HG03175 (cell line): Measurements from ENCODE around the gene GFI1.

Experiments used
- ATAC-seq: cut with Tn5 transposase; IDR thresholded peaks from one replicate; pipeline ENCODE4 v1.9.1; 2021; ENCODE audit warnings: mild to moderate bottlenecking, moderate library complexity; ENCODE audit not compliant: unreplicated experiment

GFI1 gene

DNA sequence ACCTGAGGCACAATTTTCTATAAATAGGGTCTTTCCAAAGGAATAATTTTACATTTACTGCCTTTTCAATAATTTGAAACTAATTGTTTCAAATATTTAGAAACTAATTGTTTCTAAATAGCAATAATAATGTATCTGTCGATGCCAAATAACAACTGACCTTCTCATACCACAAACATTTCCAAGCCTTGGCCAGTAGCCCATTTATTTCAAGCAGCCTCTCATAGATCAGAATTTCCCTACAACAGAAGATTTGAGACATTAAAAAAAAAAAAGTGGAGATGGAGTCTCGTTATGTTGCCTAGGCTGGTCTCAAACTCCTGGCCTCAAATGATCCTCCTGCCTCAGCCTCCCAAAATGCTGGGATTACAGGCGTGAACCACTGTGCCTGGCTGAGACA lies 2.1 kb upstream of the GFI1 start:
- no peak for ATAC-seq

GRCh38 chr1:92488416-92488815 lies 1.7 kb upstream of the GFI1 start:
- no peak for ATAC-seq

- no peak for ATAC-seq
These were observed 417 bp upstream of the GFI1 start for GRCh38 chr1:92487078-92487605.

DNA sequence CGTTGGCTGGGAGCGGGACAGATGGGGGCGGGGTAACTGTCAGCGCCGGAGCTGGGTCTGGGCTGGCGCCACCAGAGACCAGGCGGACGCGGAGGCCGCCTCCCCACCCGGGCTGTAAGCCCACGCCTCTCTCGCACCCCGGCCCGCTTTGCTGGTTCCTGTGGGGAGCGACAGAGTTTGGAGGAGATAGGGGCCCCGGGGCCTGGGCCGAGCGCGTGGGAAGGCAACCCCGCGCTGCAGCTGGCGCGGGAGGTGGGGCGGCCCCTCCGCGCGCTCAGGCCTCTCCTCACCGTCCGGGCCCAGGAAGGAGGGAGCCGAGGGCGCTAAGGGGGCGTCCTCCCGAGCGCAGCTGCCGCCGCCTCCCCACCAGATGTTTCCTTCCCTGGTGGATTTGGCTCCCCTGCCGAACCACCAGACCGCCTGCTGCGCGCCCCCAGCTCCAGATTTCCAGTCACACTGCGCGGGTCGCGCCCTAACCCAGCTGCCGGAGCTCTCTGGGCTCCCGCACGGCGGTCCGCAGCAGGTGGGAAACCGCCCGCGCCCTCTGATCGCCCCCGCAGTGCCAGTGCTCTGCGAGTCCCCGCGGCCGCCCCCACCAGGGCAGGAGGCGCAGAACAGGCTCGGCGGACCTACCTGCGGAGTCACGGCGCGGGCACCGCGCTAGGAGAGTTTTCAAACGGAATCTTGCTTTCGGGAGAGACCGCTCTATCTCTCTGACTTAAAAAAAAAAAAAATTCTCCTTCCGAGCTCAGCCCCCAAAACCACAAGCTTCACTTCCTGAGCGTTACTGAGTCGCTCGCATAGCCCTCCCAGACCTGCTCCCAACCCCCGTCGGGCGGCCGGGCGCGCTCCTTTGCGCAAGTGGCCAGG lies 1.1 kb downstream of the GFI1 start:
- peak; percentile 55 for ATAC-seq

- ATAC-seq = peak; percentile 27
These were observed 2.0 kb downstream of the GFI1 start for GRCh38 chr1:92484472-92485380.

- no peak for ATAC-seq
These were observed 2.9 kb downstream of the GFI1 start for GRCh38 chr1:92483610-92484471.

GRCh38 chr1:92482665-92483609 lies 3.8 kb downstream of the GFI1 start:
- ATAC-seq = no peak

DNA sequence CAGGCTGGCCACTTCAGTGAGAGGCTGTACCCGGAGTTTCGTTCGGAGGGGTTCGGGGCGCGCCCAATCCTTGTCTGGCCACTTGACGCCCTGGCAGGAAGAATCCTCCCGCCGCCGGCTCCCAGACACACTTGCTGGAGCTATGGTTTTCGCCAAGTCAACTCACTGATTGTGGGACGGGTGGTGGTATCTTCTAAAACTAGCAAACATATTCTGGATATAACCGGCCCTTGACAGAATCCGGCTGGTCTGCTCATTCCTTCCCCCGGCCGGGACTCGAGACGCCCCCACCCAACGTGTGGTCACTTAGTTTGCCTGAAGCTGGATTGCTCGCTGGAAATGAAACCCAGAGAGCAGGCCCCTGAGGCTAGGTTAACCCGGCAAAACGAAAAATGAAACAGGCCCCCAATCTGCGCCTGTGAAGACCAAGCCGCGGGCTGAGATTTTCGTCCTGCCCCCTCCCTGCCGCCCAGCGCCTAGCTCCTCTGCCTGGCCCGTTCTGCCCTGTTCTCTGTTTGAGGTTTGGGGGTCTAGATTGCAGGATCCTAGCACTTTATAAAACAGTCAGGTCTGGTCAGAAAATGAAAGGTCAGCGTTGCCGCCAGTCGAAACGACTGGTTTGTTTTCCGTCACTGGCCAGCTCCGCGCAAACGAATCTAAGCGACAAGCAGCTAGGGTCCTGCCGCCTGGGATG lies 4.6 kb downstream of the GFI1 start:
- no peak for ATAC-seq

- ATAC-seq = no peak
These were observed 5.2 kb downstream of the GFI1 start for GRCh38 chr1:92481599-92481925.

- ATAC-seq = no peak
These were observed 5.7 kb downstream of the GFI1 start for GRCh38 chr1:92480813-92481598.

- no peak for ATAC-seq
These were observed 6.4 kb downstream of the GFI1 start for GRCh38 chr1:92480200-92480812.

DNA sequence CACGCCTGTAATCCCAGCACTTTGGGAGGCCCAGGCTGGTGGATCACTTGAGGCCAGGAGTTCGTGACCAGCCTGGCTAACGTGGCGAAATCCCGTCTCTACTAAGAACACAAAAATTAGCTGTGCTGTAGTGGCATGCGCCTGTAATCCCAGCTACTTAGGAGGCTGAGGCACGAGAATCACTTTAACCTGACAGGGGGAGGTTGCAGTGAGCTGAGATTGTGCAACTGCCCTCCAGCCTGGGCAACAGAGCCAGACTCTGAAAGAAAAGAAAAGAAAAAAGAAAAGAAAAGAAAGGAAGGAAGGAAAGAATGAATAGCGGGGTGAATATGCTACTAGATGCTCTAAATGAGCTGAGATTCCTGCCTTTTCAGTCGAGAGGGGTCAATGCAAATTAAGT lies 7.1 kb downstream of the GFI1 start:
- no peak for ATAC-seq

GRCh38 chr1:92478393-92478792 lies 8.3 kb downstream of the GFI1 start:
- ATAC-seq = no peak

DNA sequence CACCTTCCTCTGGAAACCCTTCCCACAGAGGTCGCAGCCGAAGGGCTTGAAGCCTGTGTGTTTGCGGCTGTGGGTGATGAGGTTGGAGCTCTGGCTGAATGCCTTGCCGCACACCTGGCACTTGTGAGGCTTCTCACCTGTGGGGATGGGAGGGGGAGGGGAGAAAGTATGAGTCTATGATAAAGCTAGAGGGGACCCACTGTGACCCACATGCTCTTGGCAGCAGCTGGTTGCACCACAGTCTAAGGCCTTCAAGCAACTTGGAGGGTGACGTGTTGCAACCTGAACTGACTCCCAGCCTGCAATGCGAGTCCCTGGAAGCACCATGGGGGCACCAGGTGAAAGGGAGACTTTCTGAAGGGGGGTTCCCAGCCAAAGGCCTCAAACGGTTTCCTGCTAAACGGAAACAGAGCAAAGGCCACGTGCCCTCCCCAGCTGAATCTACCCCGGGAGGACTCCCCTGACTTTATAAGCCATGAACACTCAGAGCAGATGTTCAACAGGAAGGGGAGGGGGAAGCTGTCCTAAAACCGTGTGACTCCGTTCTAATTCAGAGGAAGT lies 10.6 kb downstream of the GFI1 start:
- no peak for ATAC-seq

GRCh38 chr1:92475029-92475428 lies 11.7 kb downstream of the GFI1 start:
- no peak for ATAC-seq

DNA sequence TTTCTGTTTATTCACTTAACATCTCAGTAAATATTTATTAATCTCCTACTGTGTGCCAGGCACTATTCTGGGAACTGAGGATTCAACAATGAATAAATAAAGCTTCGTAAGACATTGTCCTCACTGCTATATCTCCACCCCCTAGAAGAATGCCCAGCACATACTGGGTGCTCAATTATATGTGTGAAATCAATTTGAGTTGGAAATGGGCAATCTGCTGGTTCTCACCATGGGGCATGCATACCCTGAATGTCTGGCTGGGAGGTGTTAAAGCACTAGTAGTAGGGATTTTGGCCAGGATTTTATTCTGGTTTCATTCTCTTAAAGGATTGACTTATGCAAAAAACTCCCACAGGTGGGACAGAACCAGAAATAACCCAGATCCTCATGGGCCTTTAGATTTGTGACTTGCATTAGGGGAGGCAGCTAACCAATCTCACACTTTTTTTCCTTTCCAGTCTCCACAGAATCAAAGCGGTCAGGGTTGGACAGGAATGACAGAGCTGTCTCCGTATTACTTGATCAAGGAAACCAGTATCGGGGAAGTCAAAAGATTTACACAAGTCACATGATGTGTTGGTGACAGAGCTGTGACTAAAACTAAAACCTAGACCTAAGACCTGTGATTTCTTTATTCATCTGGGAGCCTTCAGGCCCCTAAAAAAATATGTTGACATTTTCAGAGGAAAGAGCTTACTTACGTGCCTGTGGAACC lies 12.8 kb downstream of the GFI1 start:
- no peak for ATAC-seq

DNA sequence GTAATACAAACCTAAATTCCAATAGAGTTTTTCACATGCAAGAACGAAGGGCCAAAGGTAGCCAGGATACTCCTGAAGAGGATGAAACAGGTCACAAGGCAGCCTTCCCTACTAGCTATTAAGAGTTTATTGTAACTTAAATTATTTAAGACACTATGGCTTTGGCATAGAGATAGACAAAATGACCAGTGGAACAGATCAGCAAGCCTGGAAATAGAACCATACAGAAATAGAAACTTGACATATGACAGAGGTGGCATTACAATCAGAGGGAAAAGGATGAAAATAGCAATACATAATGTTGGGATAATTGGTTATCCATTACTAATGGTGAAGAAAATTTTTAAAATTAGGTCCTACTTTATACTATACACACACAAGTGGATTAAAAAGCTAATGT lies 16.5 kb downstream of the GFI1 start:
- ATAC-seq = no peak
